ENCODE results near the gene RPUSD3.

GRCh38 chr3:9809239-9809614, 34.6 kb downstream of the RPUSD3 start:
- no peak for TF ChIP-seq CTCF (IDR thresholded peaks at IDR 0.05)
- TF ChIP-seq POLR2A (IDR thresholded peaks at IDR 0.05): no peak

All from thyroid gland (tissue), 4 donors.